Psoas muscle (tissue), 8 donors: ENCODE data around the gene MYNN. TPM values are rescaled to one million over a fixed set of nuclear protein-coding genes. Genes with fewer than 3 reads are reported as not detected.
A peak's percentile ranks its signal among the peaks of the same experiment; 100 is the strongest.

Source experiments
- ATAC-seq, 4 donors: fragments of 200-7000 bp; cut with Tn5 transposase; one replicate each; pipeline ENCODE4 v1.9.1; 2020; ENCODE audit warnings: moderate library complexity in 3 of 4, mild to moderate bottlenecking in 2 of 4
- DNase-seq, 2 donors: peaks; one replicate each; pipeline ENCODE4 v3.0.0-alpha.2; 2020
- H3K27ac ChIP-seq: fragments of 200-600 bp; one replicate; pipeline ENCODE4 v1.8.0; 2022
- H3K27me3 ChIP-seq, 3 donors: fragments of 200-600 bp in 1 of 3; one replicate each; pipeline versions ENCODE4 v1.6.1 to v1.8.0; 2013 to 2022; ENCODE audit warnings: low read length in 2 of 3, mild to moderate bottlenecking in 2 of 3, moderate library complexity in 1 of 3; ENCODE audit not compliant: insufficient read depth in 3 of 3
- H3K36me3 ChIP-seq, 2 donors: fragments of 200-600 bp in 1 of 2; one replicate each; pipeline versions ENCODE4 v1.6.1 to v1.8.0; 2013 to 2022; ENCODE audit warnings: low read depth in 1 of 2, mild to moderate bottlenecking in 1 of 2, moderate library complexity in 1 of 2; ENCODE audit not compliant: insufficient read depth in 1 of 2
- H3K4me1 ChIP-seq: fragments of 200-600 bp; one replicate; pipeline ENCODE4 v1.8.0; 2022
- H3K4me3 ChIP-seq: fragments of 200-600 bp; one replicate; pipeline ENCODE4 v1.8.0; 2022; ENCODE audit warnings: mild to moderate bottlenecking
- H3K9me3 ChIP-seq: fragments of 200-600 bp; one replicate; pipeline ENCODE4 v1.8.0; 2022
- CTCF ChIP-seq: fragments of 200-600 bp; IDR thresholded peaks from one replicate; pipeline ENCODE4 v1.8.0; 2022; ENCODE audit warnings: antibody characterized with exemption
- WGBS, 3 donors: extraction: QIAGEN DNeasy Blood & Tissue Kit; methylation state at CpG; one replicate each; pipeline versions ENCODE4 v1.1.6 to v1.1.7; 2013; 5-methylcytosine and 5-hydroxymethylcytosine counted together
- intact Hi-C, 2 donors: fragments of 100-400 bp; cut with DNase I; formaldehyde crosslinking; loops; one replicate each; pipeline versions ENCODE4 v1.11.0 to v1.14.2; 2022
- polyA plus RNA-seq, 3 donors: library from polyadenylated mRNA; stranded (reverse); fragments of 200-250 nt; gene quantifications; one replicate each; pipeline ENCODE4 v1.2.3, GENCODE V29; 2013
- total RNA-seq, 4 donors: library from RNA; stranded (reverse); fragmentation: NEBNext Ultra II Directional in 2 of 4; extraction: Animal tissue kit (Norgen Biotek cat#: 25700) in 2 of 4; gene quantifications; one replicate each; pipeline versions ENCODE4 v1.2.1 to v1.2.4, GENCODE V29; 2021 to 2023
- donor health status: healthy with polysubstance abuse.
- donor health status: DM: no; HTN: no; CAD: no; lungs with moderate emphysema.
- donor health status: Bipolar disorder and iron deficiency.
- donor health status: healthy.
- donor health status: DM: yes; HTN: yes; CAD: no.
- donor health status: DM: no; HTN: no; CAD: no.
- donor health status: DM: no; HTN: no; CAD: no.
- donor health status: DM: yes; HTN: yes; CAD: no.

Gene MYNN
- total and polyA plus RNA-seq, 7 donors: 10.1 to 16.8 (median 15.5) TPM

DNA sequence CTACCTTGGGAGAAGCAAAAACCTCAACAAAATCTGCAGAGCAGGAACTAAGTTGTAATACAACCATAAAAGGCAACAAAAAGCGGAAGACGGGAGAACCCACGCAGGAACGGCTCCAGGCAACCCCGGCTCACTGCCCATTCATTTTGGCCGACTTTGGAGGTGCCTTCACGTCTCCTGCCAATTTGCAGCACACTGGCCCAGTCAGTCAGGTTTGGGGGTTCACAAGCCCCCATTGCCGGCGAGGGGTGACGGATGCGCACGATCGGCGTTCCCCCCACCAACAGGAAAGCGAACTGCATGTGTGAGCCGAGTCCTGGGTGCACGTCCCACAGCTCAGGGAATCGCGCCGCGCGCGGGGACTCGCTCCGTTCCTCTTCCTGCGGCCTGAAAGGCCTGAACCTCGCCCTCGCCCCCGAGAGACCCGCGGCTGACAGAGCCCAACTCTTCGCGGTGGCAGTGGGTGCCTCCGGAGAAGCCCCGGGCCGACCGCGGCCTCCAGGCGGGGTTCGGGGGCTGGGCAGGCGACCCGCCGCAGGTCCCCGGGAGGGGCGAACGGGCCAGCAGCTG is 8.8 kb upstream of the MYNN start:
- ATAC-seq: peak; percentile 50 to 68 (median 57)

DNA sequence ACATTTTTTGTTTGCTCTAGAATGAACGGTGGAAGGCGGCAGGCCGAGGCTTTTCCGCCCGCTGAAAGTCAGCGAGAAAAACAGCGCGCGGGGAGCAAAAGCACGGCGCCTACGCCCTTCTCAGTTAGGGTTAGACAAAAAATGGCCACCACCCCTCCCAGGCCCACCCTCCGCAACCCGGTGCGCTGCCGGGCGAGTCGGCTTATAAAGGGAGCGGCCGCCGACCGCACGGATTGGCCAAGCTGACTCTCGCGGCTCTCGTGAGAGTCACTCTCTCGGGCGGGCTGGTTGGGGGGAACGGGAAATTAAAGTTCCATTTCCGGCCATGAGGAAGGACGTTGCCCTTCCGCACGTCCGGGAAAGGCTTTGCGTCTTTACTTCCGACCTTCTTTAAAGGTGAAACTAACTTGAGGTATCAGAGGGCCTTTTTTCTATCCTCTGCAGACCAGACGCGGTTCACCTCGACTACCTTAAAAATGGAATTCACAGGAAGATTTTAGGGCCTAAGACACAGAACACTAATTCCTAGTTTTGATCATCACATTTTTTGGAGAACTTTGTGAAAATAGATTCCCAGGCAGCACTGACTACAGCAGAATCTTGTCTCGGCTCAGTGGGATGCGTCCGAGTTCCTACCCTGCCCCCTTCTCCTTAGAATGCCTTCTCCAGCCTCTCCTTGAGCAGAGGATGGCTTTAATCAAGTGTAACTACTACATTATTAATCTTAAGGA is 8.1 kb upstream of the MYNN start, which contains the start of gene TERC:
TERC (minus strand) TSS at position 179 of the 731 bp plus-strand sequence.
- intact Hi-C loops: loop anchor here in 1 of 2 donors (10.0 kb wide), 1 partner anchor 590 kb away; the partner anchor contains the start of gene SKIL
- peak; percentile 94 to 97 for DNase-seq
- Histone ChIP-seq H3K27me3 (no peaks in the 10 kb centered on the region), H3K4me1 (no peaks in the 10 kb centered on the region), H3K27ac (peak within 1 kb of the TSS; percentile 96), H3K4me3 (peak within 1 kb of the TSS; percentile 91), H3K36me3 (no peaks in the 10 kb centered on the region), H3K9me3 (peaks cover 12% of the 10 kb centered on the region)
- peak; percentile 97 to 98 (median 98) for ATAC-seq
- no peak for TF ChIP-seq CTCF
- 4 to 7% (median 6%) methylated on average over 41 to 42 of the region's 42 CpGs for WGBS, 3 donors

More for the DNA sequence above, 8.8 kb upstream of the MYNN start:
- H3K4me1 ChIP-seq: no peaks in the 10 kb centered on the region
- no peaks in the 10 kb centered on the region for H3K36me3 ChIP-seq
- H3K9me3 ChIP-seq: peaks cover 12% of the 10 kb centered on the region
- DNase-seq: peak; percentile 64 to 76
- no peaks in the 10 kb centered on the region for H3K27me3 ChIP-seq
- H3K4me3 ChIP-seq: peak overlapping the region; percentile 91
- intact Hi-C loops: loop anchor here in 1 of 2 donors (10.0 kb wide), 1 partner anchor 590 kb away; the partner anchor contains the start of gene SKIL
- WGBS, 3 donors: 0 to 1% (median 1%) methylated on average over 39 to 46 of the region's 46 CpGs
- H3K27ac ChIP-seq: peak overlapping the region; percentile 96
- no peak for TF ChIP-seq CTCF

DNA sequence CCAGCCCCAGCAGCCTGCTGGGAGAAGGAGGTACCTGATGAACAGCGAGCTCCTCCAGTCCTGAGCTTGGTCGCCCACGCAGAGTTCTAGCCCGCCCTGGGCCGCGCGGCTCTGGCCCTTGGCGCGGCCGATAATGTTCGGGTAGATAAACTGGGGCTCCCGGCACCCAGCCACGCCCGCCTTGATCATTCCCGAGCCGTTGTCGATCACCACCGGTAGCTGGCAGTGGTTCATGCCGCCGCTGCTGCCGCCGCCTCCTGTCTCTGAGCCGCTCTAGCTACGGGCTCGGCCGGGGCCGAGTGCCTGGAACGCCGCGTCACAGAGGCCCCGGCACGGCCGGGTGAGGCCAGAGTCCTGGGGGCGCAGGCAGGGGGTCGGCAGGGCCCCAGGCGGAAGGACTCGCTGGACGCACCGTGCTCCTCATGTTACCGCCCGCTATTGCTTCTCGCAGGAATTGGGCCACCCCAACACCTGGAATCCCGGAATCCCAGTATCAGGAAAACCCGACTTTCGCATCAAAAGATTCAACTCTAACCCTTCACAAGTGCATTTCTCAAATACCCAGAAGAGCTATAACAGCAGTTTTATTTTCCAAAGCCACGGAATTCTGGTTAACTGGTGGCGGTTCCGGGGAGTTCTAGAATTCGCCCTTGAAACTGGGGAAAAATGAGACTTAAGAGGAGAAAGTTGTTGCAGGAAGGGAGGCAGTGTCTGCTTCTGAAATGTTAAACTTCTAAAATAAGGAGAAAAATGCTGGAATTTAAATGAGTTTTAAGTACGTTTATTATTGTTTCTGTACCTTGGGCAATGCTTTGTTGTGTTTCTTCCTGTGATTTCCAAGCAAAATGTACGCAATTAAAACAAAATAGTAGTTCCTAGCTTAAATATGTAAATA is 3.7 kb upstream of the MYNN start, which contains the start of gene ACTRT3:
ACTRT3 (minus strand) TSS at position 275 of the 895 bp plus-strand sequence; CDS start at position 234, 41 bp downstream.
- peak within 1 kb of the TSS; percentile 78 for H3K27ac ChIP-seq
- no peaks in the 10 kb centered on the region for H3K27me3 ChIP-seq
- H3K9me3 ChIP-seq: peaks cover 5% of the 10 kb centered on the region
- intact Hi-C loops: loop anchor here in 1 of 2 donors (10.0 kb wide), 1 partner anchor 585 kb away; the partner anchor contains the start of gene SKIL
- peak in 3 of 4 donors; percentile 11 to 21 (median 15) for ATAC-seq
- H3K36me3 ChIP-seq: peaks cover 0 to 5% of the 10 kb centered on the region in 2 donors
- TF ChIP-seq CTCF: no peak
- 4 to 11% (median 8%) methylated on average over 50 to 51 of the region's 51 CpGs for WGBS, 3 donors
- DNase-seq: peak; percentile 73 to 82
- H3K4me3 ChIP-seq: peak within 1 kb of the TSS; percentile 81
- H3K4me1 ChIP-seq: peaks cover 6% of the 10 kb centered on the region

GRCh38 chr3:169771497-169772304 is 1.5 kb upstream of the MYNN start:
- H3K9me3 ChIP-seq: no peaks in the 10 kb centered on the region
- WGBS, 3 donors: 0 to 1% (median 1%) methylated on average over 27 of the region's 27 CpGs
- peak overlapping the region; percentile 98 for H3K27ac ChIP-seq
- peaks cover 23% of the 10 kb centered on the region for H3K4me1 ChIP-seq
- intact Hi-C loops: no loop called here
- peaks cover 0 to 26% of the 10 kb centered on the region in 2 donors for H3K36me3 ChIP-seq
- TF ChIP-seq CTCF: no peak
- peak; percentile 41 to 60 for DNase-seq
- H3K4me3 ChIP-seq: peak overlapping the region; percentile 83
- ATAC-seq: peak; percentile 36 to 62 (median 42)
- no peaks in the 10 kb centered on the region for H3K27me3 ChIP-seq
